Thoracic aorta (tissue), 2 donors: ENCODE data around the gene FOXP1. TPM values are rescaled to one million over a fixed set of nuclear protein-coding genes. Genes with fewer than 3 reads are reported as not detected.
A peak's percentile ranks its signal among the peaks of the same experiment; 100 is the strongest.

ENCODE experiments used
- ATAC-seq: fragments of 150-250 bp; one replicate; pipeline ENCODE4 v1.8.0; 2017; ENCODE audit warnings: low read depth; ENCODE audit not compliant: insufficient number of reproducible peaks, low FRiP score
- DNase-seq: peaks from one replicate; pipeline ENCODE4 v3.0.0-alpha.2; 2020; ENCODE audit warnings: low spot score
- H3K27ac ChIP-seq, 2 donors: fragments of 200-600 bp; sonication (generic); 1 replicate in 1 of 2; 2 replicates in 1 of 2; pipeline ENCODE4 v1.5.1; 2016; ENCODE audit warnings: mild to moderate bottlenecking in 2 of 2, moderate library complexity in 2 of 2
- H3K27me3 ChIP-seq: fragments of 200-600 bp; sonication (generic); replicated peaks from 2 replicates; pipeline ENCODE4 v1.6.0; 2016; ENCODE audit warnings: mild to moderate bottlenecking; ENCODE audit not compliant: insufficient read depth
- H3K36me3 ChIP-seq: fragments of 200-600 bp; sonication (generic); one replicate; pipeline ENCODE4 v1.5.1; 2016
- H3K4me1 ChIP-seq, 2 donors: fragments of 200-600 bp; sonication (generic); 1 replicate in 1 of 2; 2 replicates in 1 of 2; pipeline versions ENCODE4 v1.5.1 to v1.6.0; 2016; ENCODE audit warnings: low read depth in 2 of 2, mild to moderate bottlenecking in 1 of 2; ENCODE audit not compliant: control insufficient read depth in 1 of 2
- H3K4me3 ChIP-seq: fragments of 200-600 bp; sonication (generic); 2 replicates; pipeline ENCODE4 v1.5.1; 2016; ENCODE audit warnings: mild to moderate bottlenecking
- H3K9me3 ChIP-seq: fragments of 200-600 bp; sonication (generic); 2 replicates; pipeline ENCODE4 v1.5.1; 2016
- CTCF ChIP-seq: fragments of 200-600 bp; sonication (generic); IDR thresholded peaks from one replicate; pipeline ENCODE4 v1.5.1; 2019; ENCODE audit warnings: antibody characterized with exemption
- total RNA-seq, 2 donors: library from RNA; depleted of rRNA; stranded (reverse); fragments of >200 nt; gene quantifications; one replicate each; pipeline versions ENCODE4 v1.1.0 to v1.2.3, GENCODE V29; 2016

FOXP1 gene
- total RNA-seq, 2 donors from 2014 or later: 176 to 255 TPM

- peak overlapping the region; percentile 3 for H3K4me3 ChIP-seq
- DNase-seq: no peak
- no peaks in the 10 kb centered on the region for H3K27me3 ChIP-seq
- H3K27ac ChIP-seq: peak overlapping the region; percentile 72 to 75
- peaks cover 38 to 66% of the 10 kb centered on the region in 2 donors for H3K4me1 ChIP-seq
- peak; percentile 50 for ATAC-seq
- H3K9me3 ChIP-seq: no peaks in the 10 kb centered on the region
- no peaks in the 10 kb centered on the region for H3K36me3 ChIP-seq
- peak; percentile 28 for TF ChIP-seq CTCF
Measured at GRCh38 chr3:71210257-71211007, 373.1 kb downstream of the FOXP1 start.

- no peaks in the 10 kb centered on the region for H3K36me3 ChIP-seq
- TF ChIP-seq CTCF: no peak
- H3K27me3 ChIP-seq: no peaks in the 10 kb centered on the region
- no peak overlapping the region for H3K4me3 ChIP-seq
- DNase-seq (no peak), ATAC-seq (no peak)
- no peaks in the 10 kb centered on the region for H3K9me3 ChIP-seq
- H3K4me1 ChIP-seq: peaks cover 41 to 79% of the 10 kb centered on the region in 2 donors
- H3K27ac ChIP-seq: no peak overlapping the region
Measured at GRCh38 chr3:71208211-71209095, 375.1 kb downstream of the FOXP1 start.

DNA sequence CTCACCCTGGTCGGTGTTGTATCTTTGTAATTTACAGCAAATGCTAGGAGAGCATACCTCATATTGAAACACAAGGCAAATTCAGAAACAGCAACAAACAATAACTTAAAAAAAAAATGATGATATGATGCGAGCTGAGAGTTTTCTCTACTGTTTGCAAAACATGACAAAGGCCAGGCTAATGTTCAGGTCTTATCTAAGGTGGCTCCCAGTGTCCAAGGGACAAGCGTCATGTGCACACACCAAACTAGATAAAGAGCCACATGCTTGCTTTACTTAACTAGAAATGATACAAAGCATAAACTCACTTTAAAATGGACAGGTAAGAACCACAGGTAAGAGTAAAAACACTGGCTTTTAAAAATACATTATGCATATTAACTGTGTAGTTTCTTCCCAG, 375.9 kb downstream of the FOXP1 start:
- H3K27ac ChIP-seq: no peak overlapping the region
- no peaks in the 10 kb centered on the region for H3K9me3 ChIP-seq
- no peak for ATAC-seq
- H3K36me3 ChIP-seq: no peaks in the 10 kb centered on the region
- peaks cover 47 to 87% of the 10 kb centered on the region in 2 donors for H3K4me1 ChIP-seq
- no peaks in the 10 kb centered on the region for H3K27me3 ChIP-seq
- no peak for DNase-seq
- H3K4me3 ChIP-seq: no peak overlapping the region
- no peak for TF ChIP-seq CTCF

DNA sequence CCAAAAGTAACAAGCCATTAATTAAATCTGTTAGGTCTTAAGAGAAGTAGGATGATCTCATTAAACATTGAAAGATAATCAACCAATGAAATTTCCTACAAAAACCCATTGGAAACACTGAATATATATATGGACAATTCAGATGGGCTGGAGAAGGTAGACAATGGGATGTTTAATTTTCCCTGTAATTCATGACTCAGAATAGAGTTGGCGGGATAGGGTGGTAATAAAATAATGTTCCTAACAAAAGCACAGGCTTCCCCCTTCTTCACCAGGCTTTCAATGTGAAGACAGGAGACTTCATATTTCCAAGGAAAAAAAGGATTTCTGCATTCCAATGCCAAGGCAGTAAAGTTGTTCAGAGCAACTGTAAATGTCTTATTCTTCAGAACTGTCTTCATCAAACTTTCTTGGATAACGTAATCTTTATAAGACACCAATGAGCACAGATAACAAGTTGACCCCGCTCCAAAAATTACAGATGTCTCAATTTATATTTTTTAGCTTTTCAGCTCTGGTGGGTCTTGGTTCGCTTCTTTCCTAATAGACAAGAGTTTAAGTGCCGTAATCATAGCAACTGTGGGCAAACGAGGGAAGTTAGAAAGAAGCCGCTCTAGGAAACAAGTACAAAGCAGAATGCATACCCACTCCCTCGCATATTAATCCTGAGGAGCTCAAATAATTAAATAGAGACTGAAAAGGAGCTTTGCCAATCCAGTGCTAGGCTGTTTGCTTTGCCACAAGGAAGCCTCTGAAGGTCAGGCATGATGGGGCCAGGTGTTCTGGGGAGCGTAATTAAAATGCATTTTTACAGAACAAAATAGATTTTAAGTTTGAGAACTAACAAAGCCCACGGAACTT, 377.0 kb downstream of the FOXP1 start:
- no peak for TF ChIP-seq CTCF
- no peak for DNase-seq
- H3K27me3 ChIP-seq: no peaks in the 10 kb centered on the region
- no peaks in the 10 kb centered on the region for H3K9me3 ChIP-seq
- H3K4me3 ChIP-seq: no peak overlapping the region
- peaks cover 49 to 92% of the 10 kb centered on the region in 2 donors for H3K4me1 ChIP-seq
- no peak overlapping the region for H3K27ac ChIP-seq
- no peak for ATAC-seq
- H3K36me3 ChIP-seq: no peaks in the 10 kb centered on the region
